GM18951 (cell line): ENCODE results near the gene PXMP4.

Experiments used
- POLR2A ChIP-seq: IDR thresholded peaks from 4 replicates; pipeline ENCODE4 v1.6.1; 2011; ENCODE audit warnings: mild to moderate bottlenecking; ENCODE audit not compliant: insufficient read length, insufficient read depth; ENCODE audit errors: extremely low read depth
- in situ Hi-C: fragments of 300-500 bp; cut with MboI; formaldehyde crosslinking; loops from one replicate; pipeline ENCODE4 v1.12.0; 2022; ENCODE audit warnings: low sequenced_read_pairs, mixed read lengths, inconsistent platforms; ENCODE audit not compliant: unreplicated experiment

The PXMP4 gene

GRCh38 chr20:33689493-33689892 lies 30.6 kb downstream of the PXMP4 start:
- in situ Hi-C loops, result no loop called here

GRCh38 chr20:33688938-33689424 lies 31.1 kb downstream of the PXMP4 start:
- in situ Hi-C loops, result no loop called here

More at GRCh38 chr20:33689493-33689892, 30.6 kb downstream of the PXMP4 start:
- no peak for TF ChIP-seq POLR2A

GRCh38 chr20:33687993-33688937 lies 31.8 kb downstream of the PXMP4 start:
- in situ Hi-C loops, result no loop called here
- TF ChIP-seq POLR2A, result no peak

More at GRCh38 chr20:33688938-33689424, 31.1 kb downstream of the PXMP4 start:
- TF ChIP-seq POLR2A, result no peak

DNA sequence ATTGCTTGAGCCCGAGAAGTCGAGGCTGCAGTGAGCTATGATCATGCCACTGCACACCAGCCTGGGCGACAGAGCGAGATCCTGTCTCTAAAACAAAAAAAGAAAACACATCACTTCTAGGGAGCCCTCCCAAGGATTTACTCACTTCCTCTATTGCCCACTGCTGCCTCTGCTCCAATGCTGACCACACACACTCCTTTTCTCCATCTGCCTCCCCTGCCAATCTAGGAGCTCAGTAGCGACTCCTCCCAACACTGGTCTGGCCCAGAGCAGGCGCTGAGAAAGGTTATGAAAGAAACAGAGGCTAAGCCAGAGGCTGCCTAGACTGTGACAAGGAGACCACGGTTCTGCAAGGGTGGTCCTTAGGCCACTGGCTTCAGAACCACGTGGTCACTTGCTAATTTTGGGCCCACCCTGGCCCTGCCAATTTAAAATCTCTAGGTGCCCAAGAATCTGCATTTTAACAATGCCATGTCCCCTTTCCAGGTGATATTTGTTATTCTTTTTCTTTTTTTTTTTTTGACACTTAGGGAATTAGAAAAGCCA lies 32.7 kb downstream of the PXMP4 start:
- no peak for TF ChIP-seq POLR2A
- in situ Hi-C loops, result no loop called here

DNA sequence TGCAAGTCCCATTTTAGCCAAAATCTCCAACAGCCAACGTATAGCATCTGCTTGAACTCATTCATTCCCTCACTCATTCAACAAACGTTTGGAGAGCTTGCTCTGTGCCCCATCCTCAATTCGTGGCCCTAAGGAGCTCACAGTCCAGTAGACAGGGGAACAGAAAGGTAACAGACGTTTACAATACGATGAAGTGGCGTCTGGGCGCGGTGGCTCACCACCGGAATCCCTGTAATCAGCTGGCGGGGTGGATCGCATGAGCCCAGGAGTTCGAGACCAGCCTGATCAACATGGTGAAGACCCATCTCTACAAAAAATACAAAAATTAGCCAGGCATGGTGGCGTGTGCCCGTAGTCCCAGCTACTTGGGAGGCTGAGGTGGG lies 33.1 kb downstream of the PXMP4 start:
- in situ Hi-C loops, result no loop called here
- TF ChIP-seq POLR2A, result no peak

DNA sequence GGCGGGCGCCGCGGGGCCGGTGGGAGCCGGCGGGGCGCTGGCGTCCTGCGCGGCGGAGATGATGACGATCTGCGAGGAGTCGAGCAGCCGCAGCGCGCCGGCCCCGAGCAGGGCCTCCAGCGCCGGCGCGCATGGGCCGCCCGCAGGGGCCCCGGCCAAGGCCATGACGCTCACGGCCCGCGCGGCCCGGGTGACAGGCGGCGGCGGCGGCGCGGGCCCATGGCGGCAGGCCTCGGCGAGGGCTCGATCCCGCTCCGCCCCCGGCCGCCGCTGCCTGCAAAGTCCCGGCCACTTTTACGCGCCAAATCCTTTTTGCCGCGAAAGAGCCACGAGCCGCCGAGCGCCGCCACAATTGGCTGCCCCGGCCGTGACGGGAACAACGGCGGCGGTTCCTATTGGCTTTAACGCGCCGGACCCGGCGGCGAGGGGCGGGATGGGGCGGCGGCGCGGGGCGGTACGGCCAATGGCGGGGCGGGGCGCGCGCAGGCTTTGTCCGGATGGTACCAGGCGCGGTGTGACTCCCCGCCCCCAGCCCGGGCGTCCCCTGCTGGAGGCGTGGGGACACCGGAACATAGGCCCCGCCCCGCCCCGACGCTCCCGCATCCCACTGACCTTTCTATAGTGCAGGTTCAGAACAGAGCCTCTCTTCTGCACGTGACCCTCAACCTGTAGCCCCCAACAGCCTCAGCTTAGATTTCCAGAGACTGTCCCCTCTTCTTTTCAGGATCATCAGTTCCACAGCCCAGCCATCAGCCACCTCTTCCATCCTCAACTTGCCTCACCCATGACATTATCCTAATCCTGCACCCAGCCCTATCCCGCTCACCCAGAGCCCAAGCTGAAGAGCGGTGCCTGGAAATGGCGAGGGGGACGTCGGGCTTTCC lies 33.8 kb downstream of the PXMP4 start, which contains the start of gene E2F1:
Gene E2F1 (minus strand): TSS at position 286 of the 884 bp plus-strand sequence. CDS start 121 bp downstream, at position 165.
- in situ Hi-C loops, result no loop called here
- TF ChIP-seq POLR2A, result peak; percentile 66

- peak; percentile 49 for TF ChIP-seq POLR2A
- in situ Hi-C loops, result no loop called here
Observed at GRCh38 chr20:33685328-33686099, 34.6 kb downstream of the PXMP4 start.

- in situ Hi-C loops, result no loop called here
- no peak for TF ChIP-seq POLR2A
Observed at GRCh38 chr20:33684533-33685327, 35.4 kb downstream of the PXMP4 start.

GRCh38 chr20:33681728-33682353 lies 38.3 kb downstream of the PXMP4 start:
- in situ Hi-C loops, result no loop called here
- TF ChIP-seq POLR2A, result no peak

- no peak for TF ChIP-seq POLR2A
- in situ Hi-C loops, result no loop called here
Observed at GRCh38 chr20:33681288-33681687, 38.8 kb downstream of the PXMP4 start.

DNA sequence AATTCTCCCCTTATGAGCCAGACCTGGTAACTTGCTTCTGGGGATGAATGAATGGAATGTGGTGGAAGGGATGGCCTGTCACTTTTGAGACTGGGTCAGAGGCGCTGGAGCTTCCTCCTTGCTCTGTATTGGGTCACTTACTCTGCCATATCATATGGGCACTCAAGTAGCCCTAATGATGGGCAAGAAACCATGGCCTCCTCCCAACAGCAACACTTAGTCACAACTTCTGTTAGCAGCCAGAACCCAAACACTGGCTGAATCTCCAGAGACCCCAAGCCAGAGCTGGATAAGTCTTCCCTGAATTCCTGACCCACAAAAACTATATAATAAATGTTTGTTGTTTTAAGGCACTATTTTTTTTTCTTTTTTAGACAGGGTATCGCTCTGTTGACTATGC lies 39.4 kb downstream of the PXMP4 start:
- TF ChIP-seq POLR2A, result no peak
- in situ Hi-C loops, result no loop called here
